H9 (cell line): ENCODE measurements around the gene CRISPLD2. TPM values are rescaled to one million over a fixed set of nuclear protein-coding genes. Genes with fewer than 3 reads are reported as not detected.

Experiments
- DNase-seq: peaks from one replicate; pipeline ENCODE4 v3.0.0-alpha.2; 2017
- H2AFZ ChIP-seq: one replicate; pipeline ENCODE4 v1.6.1; 2013; ENCODE audit warnings: mild to moderate bottlenecking, low read length, control low read depth, moderate library complexity
- H2AK5ac ChIP-seq: 2 replicates; pipeline ENCODE4 v1.6.1; 2013; ENCODE audit warnings: low read length, control low read depth, mixed read lengths; ENCODE audit not compliant: insufficient read length
- H2BK120ac ChIP-seq: one replicate; pipeline ENCODE4 v1.6.1; 2013; ENCODE audit warnings: low read depth, mild to moderate bottlenecking, low read length, control low read depth, inconsistent platforms; ENCODE audit not compliant: poor library complexity, severe bottlenecking
- H2BK12ac ChIP-seq: 2 replicates; pipeline ENCODE4 v1.6.1; 2013; ENCODE audit warnings: low read length, control low read depth, mixed read lengths, low read depth; ENCODE audit not compliant: insufficient read length
- H2BK15ac ChIP-seq: 2 replicates; pipeline ENCODE4 v1.6.1; 2013; ENCODE audit warnings: low read depth, low read length, control low read depth
- H2BK20ac ChIP-seq: one replicate; pipeline ENCODE4 v1.6.1; 2013; ENCODE audit warnings: low read depth, mild to moderate bottlenecking, low read length, control low read depth, inconsistent platforms; ENCODE audit not compliant: poor library complexity, severe bottlenecking
- H2BK5ac ChIP-seq: 2 replicates; pipeline ENCODE4 v1.6.1; 2013; ENCODE audit warnings: low read length, control low read depth, mixed read lengths; ENCODE audit not compliant: insufficient read length
- H3K14ac ChIP-seq: 2 replicates; pipeline ENCODE4 v1.6.1; 2013; ENCODE audit warnings: low read length, control low read depth; ENCODE audit not compliant: insufficient read depth
- H3K18ac ChIP-seq: 2 replicates; pipeline ENCODE4 v1.6.1; 2013; ENCODE audit warnings: low read depth, mild to moderate bottlenecking, mixed read lengths, low read length, control low read depth; ENCODE audit not compliant: insufficient read length
- H3K23ac ChIP-seq: 2 replicates; pipeline ENCODE4 v1.6.1; 2013; ENCODE audit warnings: low read length, control low read depth, mixed read lengths, low read depth; ENCODE audit not compliant: insufficient read length
- H3K23me2 ChIP-seq: 2 replicates; pipeline ENCODE4 v1.6.1; 2013; ENCODE audit warnings: low read depth, mild to moderate bottlenecking, mixed read lengths, low read length, control low read depth; ENCODE audit not compliant: insufficient read length, poor library complexity, severe bottlenecking
- H3K27ac ChIP-seq: 2 replicates; pipeline ENCODE4 v1.5.1; 2013; ENCODE audit warnings: low read length, control low read depth, mixed read lengths, low read depth; ENCODE audit not compliant: insufficient read length
- H3K27me3 ChIP-seq: 2 replicates; pipeline ENCODE4 v1.6.1; 2013; ENCODE audit warnings: low read length, control low read depth, inconsistent platforms; ENCODE audit not compliant: insufficient read depth
- H3K4ac ChIP-seq: 2 replicates; pipeline ENCODE4 v1.6.1; 2013; ENCODE audit warnings: low read depth, mild to moderate bottlenecking, control low read depth, inconsistent platforms, low read length, moderate library complexity
- H3K4me1 ChIP-seq: 2 replicates; pipeline ENCODE4 v1.6.1; 2013; ENCODE audit warnings: low read length, control low read depth, inconsistent platforms; ENCODE audit not compliant: insufficient read depth
- H3K4me2 ChIP-seq: 2 replicates; pipeline ENCODE4 v1.6.1; 2013; ENCODE audit warnings: low read length, control low read depth, mixed read lengths; ENCODE audit not compliant: insufficient read length, insufficient read depth
- H3K56ac ChIP-seq: 2 replicates; pipeline ENCODE4 v1.6.1; 2013; ENCODE audit warnings: low read depth, mild to moderate bottlenecking, mixed read lengths, low read length, control low read depth; ENCODE audit not compliant: insufficient read length
- H3K79me1 ChIP-seq: 2 replicates; pipeline ENCODE4 v1.6.1; 2013; ENCODE audit warnings: low read depth, mild to moderate bottlenecking, moderate library complexity, low read length, control low read depth, inconsistent platforms; ENCODE audit not compliant: insufficient read depth, poor library complexity, severe bottlenecking
- H3K79me2 ChIP-seq: 2 replicates; pipeline ENCODE4 v1.6.1; 2013; ENCODE audit warnings: low read length, control low read depth, inconsistent platforms; ENCODE audit not compliant: insufficient read depth
- H3K9ac ChIP-seq: 2 replicates; pipeline ENCODE4 v1.6.1; 2013; ENCODE audit warnings: low read length, control low read depth, mixed read lengths; ENCODE audit not compliant: insufficient read length; ENCODE audit errors: extremely low read depth
- H3K9me3 ChIP-seq: one replicate; pipeline ENCODE4 v1.6.1; 2013; ENCODE audit warnings: low read depth, low read length, inconsistent platforms; ENCODE audit not compliant: control insufficient read depth
- H3T11ph ChIP-seq: one replicate; pipeline ENCODE4 v1.6.1; 2013; ENCODE audit warnings: mild to moderate bottlenecking, low read length, control low read depth, inconsistent platforms
- H4K20me1 ChIP-seq: one replicate; pipeline ENCODE4 v1.6.1; 2013; ENCODE audit not compliant: control insufficient read depth, insufficient read length, insufficient read depth
- H4K5ac ChIP-seq: 2 replicates; pipeline ENCODE4 v1.6.1; 2013; ENCODE audit warnings: low read depth, mild to moderate bottlenecking, mixed read lengths, low read length, control low read depth; ENCODE audit not compliant: insufficient read length
- H4K8ac ChIP-seq: replicated peaks from 2 replicates; pipeline ENCODE4 v1.6.1; 2013; ENCODE audit warnings: low read length, control low read depth, mixed read lengths, low read depth; ENCODE audit not compliant: insufficient read length
- H4K91ac ChIP-seq: 2 replicates; pipeline ENCODE4 v1.6.1; 2013; ENCODE audit warnings: low read depth, mild to moderate bottlenecking, moderate library complexity, mixed read lengths, low read length, control low read depth; ENCODE audit not compliant: insufficient read length
- H3K27ac Mint-ChIP-seq, 3 experiments: 2 replicates in 2 of 3; 3 replicates in 1 of 3; pipeline ENCODE4 v1.8.0; 2020 to 2021; ENCODE audit warnings: mixed read lengths in 3 of 3, mild to moderate bottlenecking in 1 of 3, moderate library complexity in 1 of 3
- H3K27me3 Mint-ChIP-seq: 2 replicates; pipeline ENCODE4 v1.8.0; 2021; ENCODE audit warnings: low read depth, mild to moderate bottlenecking, moderate library complexity, mixed read lengths
- H3K36me3 Mint-ChIP-seq, 3 experiments: 2 replicates in 2 of 3; 3 replicates in 1 of 3; pipeline ENCODE4 v1.8.0; 2020 to 2021; ENCODE audit warnings: low read depth in 3 of 3, mixed read lengths in 3 of 3; ENCODE audit not compliant: insufficient read depth in 1 of 3
- H3K4me1 Mint-ChIP-seq, 2 experiments: 2 replicates each; pipeline ENCODE4 v1.8.0; 2020; ENCODE audit warnings: mixed read lengths in 2 of 2
- H3K4me3 Mint-ChIP-seq, 2 experiments: 2 replicates in 1 of 2; 3 replicates in 1 of 2; pipeline ENCODE4 v1.8.0; 2020 to 2021; ENCODE audit warnings: mild to moderate bottlenecking in 2 of 2, mixed read lengths in 2 of 2, moderate library complexity in 1 of 2
- H3K9me3 Mint-ChIP-seq, 2 experiments: 2 replicates in 1 of 2; 3 replicates in 1 of 2; pipeline ENCODE4 v1.8.0; 2020; ENCODE audit warnings: mild to moderate bottlenecking in 2 of 2, mixed read lengths in 2 of 2, moderate library complexity in 1 of 2
- WGBS: extraction: QIAGEN DNeasy Blood & Tissue Kit; methylation state at CpG from one replicate; pipeline ENCODE4 v1.1.7; 2013; ENCODE audit warnings: missing lambda C conversion rate, low lambda C conversion rate, mixed read lengths; ENCODE audit not compliant: insufficient read length; ENCODE audit errors: extremely low coverage; 5-methylcytosine and 5-hydroxymethylcytosine counted together
- total RNA-seq: library from RNA; stranded (reverse); gene quantifications from 2 replicates; pipeline ENCODE4 v1.2.1, GENCODE V29; 2021
- TF ChIP-seq, protein P1 (sequence below): fragments of 200-600 bp; sonication (generic); conservative IDR thresholded peaks from 3 replicates; pipeline ENCODE4 v1.8.0; 2021; ENCODE audit warnings: antibody characterized with exemption, mild to moderate bottlenecking

Gene CRISPLD2
- total RNA-seq, 1 experiment from 2014 or later = 2.3 TPM

DNA sequence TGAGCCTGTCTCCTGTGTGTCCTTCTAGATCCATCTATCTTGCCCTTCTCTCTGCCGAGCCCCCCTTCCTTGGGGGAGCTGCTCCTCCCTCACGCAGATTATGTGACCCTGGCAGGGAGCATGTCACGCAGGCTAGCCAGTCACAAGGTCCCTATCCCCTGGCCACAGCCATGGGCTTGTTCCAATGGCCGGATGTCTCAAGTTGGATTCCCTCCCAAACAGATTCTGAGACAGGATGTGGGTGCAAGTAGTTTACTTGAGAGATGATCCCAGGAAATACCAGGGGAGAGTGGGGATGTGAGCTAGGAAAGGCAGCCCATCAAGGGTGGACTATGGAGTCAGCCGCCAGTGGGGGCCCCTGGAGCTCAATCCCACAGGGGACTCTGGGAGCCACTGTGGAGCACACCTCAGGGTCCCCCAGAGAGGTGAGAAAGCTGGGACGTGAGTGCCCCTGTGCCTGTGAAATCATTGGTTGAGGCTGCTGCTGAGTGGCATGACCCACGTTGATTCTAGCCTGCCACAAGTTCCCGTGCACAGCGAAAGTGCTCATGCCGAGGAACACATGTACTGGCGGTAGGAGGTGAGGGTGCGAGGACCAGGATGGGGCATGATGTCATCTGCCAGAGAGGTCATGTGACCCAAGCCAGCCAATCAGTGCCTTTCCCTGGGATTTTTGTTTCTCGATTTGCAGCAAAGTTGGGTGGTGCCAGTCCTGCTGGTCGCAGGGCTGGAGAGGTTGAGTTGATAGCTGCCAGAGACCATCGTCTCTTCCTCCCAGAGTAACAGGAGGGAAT is 6.4 kb upstream of the CRISPLD2 start:
- H3K23ac ChIP-seq = no peak overlapping the region
- H3K4me3 Mint-ChIP-seq = no peak overlapping the region
- no peaks in the 10 kb centered on the region for H3K4me1 ChIP-seq
- H2AFZ ChIP-seq = no peak overlapping the region
- no peak overlapping the region for H3K4ac ChIP-seq
- H3K18ac ChIP-seq = no peak overlapping the region
- no peak overlapping the region for H2BK120ac ChIP-seq
- peaks cover 63% of the 10 kb centered on the region for H3K27me3 Mint-ChIP-seq
- no peak overlapping the region for H2AK5ac ChIP-seq
- H4K5ac ChIP-seq = no peak overlapping the region
- H3K14ac ChIP-seq = no peak overlapping the region
- H3K9me3 ChIP-seq = no peaks in the 10 kb centered on the region
- H3K36me3 Mint-ChIP-seq = no peaks in the 10 kb centered on the region
- no peaks in the 10 kb centered on the region for H4K20me1 ChIP-seq
- no peaks in the 10 kb centered on the region for H3K23me2 ChIP-seq
- H2BK20ac ChIP-seq = no peak overlapping the region
- no peaks in the 10 kb centered on the region for H3K27me3 ChIP-seq
- no peak overlapping the region for H2BK5ac ChIP-seq
- WGBS = no CpG with 5 or more reads among the region's 15 CpGs
- no peak overlapping the region for H3K27ac ChIP-seq
- H3T11ph ChIP-seq = no peak overlapping the region
- no peak overlapping the region for H3K27ac Mint-ChIP-seq
- no peak overlapping the region for H3K4me2 ChIP-seq
- H3K4me1 Mint-ChIP-seq = no peaks in the 10 kb centered on the region; a peak in 1 of 4 replicates
- no peaks in the 10 kb centered on the region; a peak in 1 of 5 replicates for H3K9me3 Mint-ChIP-seq
- no peak overlapping the region for H2BK15ac ChIP-seq
- no peak overlapping the region for H4K91ac ChIP-seq
- no peak overlapping the region for H4K8ac ChIP-seq
- no peaks in the 10 kb centered on the region for H3K79me2 ChIP-seq
- peak; percentile 30 for DNase-seq
- no peak overlapping the region for H3K9ac ChIP-seq
- H3K56ac ChIP-seq = no peak overlapping the region
- TF ChIP-seq, protein P1, sequence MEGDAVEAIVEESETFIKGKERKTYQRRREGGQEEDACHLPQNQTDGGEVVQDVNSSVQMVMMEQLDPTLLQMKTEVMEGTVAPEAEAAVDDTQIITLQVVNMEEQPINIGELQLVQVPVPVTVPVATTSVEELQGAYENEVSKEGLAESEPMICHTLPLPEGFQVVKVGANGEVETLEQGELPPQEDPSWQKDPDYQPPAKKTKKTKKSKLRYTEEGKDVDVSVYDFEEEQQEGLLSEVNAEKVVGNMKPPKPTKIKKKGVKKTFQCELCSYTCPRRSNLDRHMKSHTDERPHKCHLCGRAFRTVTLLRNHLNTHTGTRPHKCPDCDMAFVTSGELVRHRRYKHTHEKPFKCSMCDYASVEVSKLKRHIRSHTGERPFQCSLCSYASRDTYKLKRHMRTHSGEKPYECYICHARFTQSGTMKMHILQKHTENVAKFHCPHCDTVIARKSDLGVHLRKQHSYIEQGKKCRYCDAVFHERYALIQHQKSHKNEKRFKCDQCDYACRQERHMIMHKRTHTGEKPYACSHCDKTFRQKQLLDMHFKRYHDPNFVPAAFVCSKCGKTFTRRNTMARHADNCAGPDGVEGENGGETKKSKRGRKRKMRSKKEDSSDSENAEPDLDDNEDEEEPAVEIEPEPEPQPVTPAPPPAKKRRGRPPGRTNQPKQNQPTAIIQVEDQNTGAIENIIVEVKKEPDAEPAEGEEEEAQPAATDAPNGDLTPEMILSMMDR = no peak
- no peak overlapping the region for H2BK12ac ChIP-seq
- H3K79me1 ChIP-seq = no peaks in the 10 kb centered on the region
